Activated CD4-positive, alpha-beta T cell treated with anti-CD3 and anti-CD28 coated beads, Interleukin-2, Interleukin-4, amounts not matched to agents 100 ng/mL and 50 ng/mL, durations not matched to agents 16 hours and 8 hours (primary cell): ENCODE results near the gene KCTD3.

Experiments
- DNase-seq: peaks from one replicate; pipeline ENCODE4 v3.0.0-alpha.2; 2020; ENCODE audit warnings: low spot score

Gene KCTD3

GRCh38 chr1:215606564-215607168 is 39.6 kb downstream of the KCTD3 start:
- DNase-seq: no peak

GRCh38 chr1:215607412-215607811 is 40.3 kb downstream of the KCTD3 start:
- no peak for DNase-seq

GRCh38 chr1:215608646-215609045 is 41.5 kb downstream of the KCTD3 start:
- DNase-seq: no peak

- no peak for DNase-seq
Measured at GRCh38 chr1:215612391-215612790, 45.3 kb downstream of the KCTD3 start.

GRCh38 chr1:215617979-215618378 is 50.9 kb downstream of the KCTD3 start:
- DNase-seq: no peak

- no peak for DNase-seq
Measured at GRCh38 chr1:215623162-215623561, 56.1 kb downstream of the KCTD3 start.

GRCh38 chr1:215625949-215626348 is 58.8 kb downstream of the KCTD3 start:
- DNase-seq: no peak

- no peak for DNase-seq
Measured at GRCh38 chr1:215631040-215631439, 63.9 kb downstream of the KCTD3 start.

GRCh38 chr1:215631489-215631888 is 64.4 kb downstream of the KCTD3 start:
- no peak for DNase-seq

- no peak for DNase-seq
Measured at GRCh38 chr1:215635827-215636226, 68.7 kb downstream of the KCTD3 start.

GRCh38 chr1:215636258-215636965 is 69.3 kb downstream of the KCTD3 start:
- no peak for DNase-seq

GRCh38 chr1:215637041-215637573 is 70.0 kb downstream of the KCTD3 start:
- no peak for DNase-seq

- DNase-seq: no peak
Measured at GRCh38 chr1:215640429-215641148, 73.5 kb downstream of the KCTD3 start.

GRCh38 chr1:215643592-215644321 is 76.7 kb downstream of the KCTD3 start:
- no peak for DNase-seq

GRCh38 chr1:215645182-215645581 is 78.1 kb downstream of the KCTD3 start:
- no peak for DNase-seq

- no peak for DNase-seq
Measured at GRCh38 chr1:215645861-215646260, 78.8 kb downstream of the KCTD3 start.

GRCh38 chr1:215647738-215648137 is 80.6 kb downstream of the KCTD3 start:
- DNase-seq: no peak

- no peak for DNase-seq
Measured at GRCh38 chr1:215648957-215649356, 81.9 kb downstream of the KCTD3 start.

GRCh38 chr1:215650446-215651149 is 83.5 kb downstream of the KCTD3 start:
- DNase-seq: no peak

- no peak for DNase-seq
Measured at GRCh38 chr1:215651867-215652266, 84.8 kb downstream of the KCTD3 start.

GRCh38 chr1:215652371-215652770 is 85.3 kb downstream of the KCTD3 start:
- DNase-seq: no peak

- DNase-seq: no peak
Measured at GRCh38 chr1:215657047-215657446, 89.9 kb downstream of the KCTD3 start.
